Left renal pelvis (tissue), 4 donors: ENCODE measurements around the gene DPH7. TPM values are rescaled to one million over a fixed set of nuclear protein-coding genes. Genes with fewer than 3 reads are reported as not detected.
"Not testable (repeated sequence)": the region's sequence is repeated elsewhere in the genome, so short reads cannot be mapped to it uniquely, and the experiment has no call there.

Experiments used
- DNase-seq, 4 donors: peaks; one replicate each; pipeline ENCODE4 v3.0.0-alpha.2; 2013; ENCODE audit warnings: low read depth in 4 of 4, low spot score in 3 of 4
- polyA plus RNA-seq, 4 donors: library from polyadenylated mRNA; unstranded; fragments of 120-200 nt; gene quantifications; one replicate each; pipeline ENCODE4 v1.2.1, GENCODE V29; 2013; ENCODE audit not compliant: insufficient read length in 4 of 4

Gene DPH7
- polyA plus RNA-seq, 4 donors: 35.3 to 69.8 (median 41.6) TPM

DNA sequence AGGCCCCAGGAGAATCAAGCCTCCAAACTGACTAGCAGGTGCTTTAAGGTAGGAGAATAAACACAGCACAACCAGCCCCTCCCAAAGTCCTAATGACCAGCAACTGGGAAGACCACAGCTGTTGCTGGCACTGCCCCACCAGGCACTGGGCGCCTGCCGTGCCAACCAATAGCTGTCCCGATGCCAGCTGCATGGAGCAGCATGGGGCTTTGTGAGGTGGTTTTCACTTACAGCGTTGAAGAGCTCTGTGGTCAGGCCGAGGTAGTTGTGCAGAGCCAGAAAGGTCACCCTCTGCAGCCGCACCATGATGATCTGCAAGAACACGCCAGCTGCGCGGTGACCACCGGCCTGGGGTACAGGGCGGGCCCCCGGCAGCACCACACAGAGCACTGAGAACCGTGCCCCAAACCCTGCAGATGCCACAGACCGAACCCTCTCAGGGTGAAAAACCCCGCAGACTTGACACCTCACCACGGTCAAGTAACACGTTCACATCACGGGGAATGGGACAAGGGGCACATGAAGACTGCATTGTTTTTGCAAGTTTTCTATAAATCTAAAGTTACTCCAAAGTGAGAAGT, 57.2 kb downstream of the DPH7 start:
- DNase-seq: no peak

GRCh38 chr9:137520614-137521404, 57.9 kb downstream of the DPH7 start:
- DNase-seq: no peak

DNA sequence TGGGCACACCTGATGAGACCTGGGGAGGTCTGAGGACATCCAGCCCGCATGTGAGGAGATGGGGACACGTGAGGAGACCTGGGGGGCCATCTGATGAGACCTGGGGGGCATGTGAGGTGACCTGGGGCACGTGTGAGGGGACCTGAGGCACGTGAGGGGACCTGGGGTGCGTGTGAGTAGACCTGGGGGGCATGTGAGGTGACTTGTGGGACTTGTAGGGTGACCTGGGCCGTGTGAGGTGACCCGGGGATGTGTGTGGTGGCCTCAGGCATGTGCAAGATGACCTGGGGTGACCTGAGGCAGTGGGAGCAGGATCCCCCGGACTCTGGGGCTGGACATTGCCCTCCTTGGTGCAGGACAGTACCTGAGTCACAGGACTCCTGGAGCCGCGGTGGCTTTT, 59.2 kb downstream of the DPH7 start:
- no peak for DNase-seq

DNA sequence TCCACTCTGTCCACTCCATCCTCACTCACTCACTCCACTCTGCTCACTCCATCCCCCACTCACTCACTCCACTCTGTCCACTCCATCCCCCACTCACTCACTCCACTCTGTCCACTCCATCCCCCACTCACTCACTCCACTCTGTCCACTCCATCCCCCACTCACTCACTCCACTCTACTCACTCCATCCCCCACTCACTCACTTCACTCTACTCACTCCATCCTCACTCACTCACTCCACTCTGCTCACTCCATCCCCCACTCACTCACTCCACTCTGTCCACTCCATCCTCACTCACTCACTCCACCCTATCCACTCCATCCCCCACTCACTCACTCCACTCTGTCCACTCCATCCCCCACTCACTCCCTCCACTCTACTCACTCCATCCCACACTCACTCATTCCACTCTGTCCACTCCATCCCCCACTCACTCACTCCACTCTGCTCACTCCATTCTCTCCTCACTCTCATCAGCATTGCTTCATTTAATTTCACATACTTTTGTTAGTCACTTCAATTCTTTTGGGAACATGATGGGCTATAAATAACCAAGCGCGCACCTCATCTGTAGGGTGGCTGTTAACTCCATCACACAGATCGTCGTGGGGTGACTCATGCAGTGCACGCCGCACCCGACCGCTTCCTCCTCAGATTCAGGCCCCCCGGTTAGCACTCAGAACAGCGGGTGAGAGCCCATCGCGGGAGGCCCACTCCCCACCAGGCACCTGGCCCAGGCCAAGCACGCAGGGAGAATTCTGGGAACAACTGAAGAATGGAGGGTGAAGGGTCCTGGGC, 59.9 kb downstream of the DPH7 start:
- DNase-seq: not testable (repeated sequence)

GRCh38 chr9:137516144-137516917, 62.4 kb downstream of the DPH7 start:
- DNase-seq: no peak

GRCh38 chr9:137515338-137515724, 63.4 kb downstream of the DPH7 start:
- no peak for DNase-seq

- no peak for DNase-seq
Measured at GRCh38 chr9:137514691-137515337, 63.9 kb downstream of the DPH7 start.

GRCh38 chr9:137513801-137514570, 64.7 kb downstream of the DPH7 start:
- DNase-seq: not testable (repeated sequence)

DNA sequence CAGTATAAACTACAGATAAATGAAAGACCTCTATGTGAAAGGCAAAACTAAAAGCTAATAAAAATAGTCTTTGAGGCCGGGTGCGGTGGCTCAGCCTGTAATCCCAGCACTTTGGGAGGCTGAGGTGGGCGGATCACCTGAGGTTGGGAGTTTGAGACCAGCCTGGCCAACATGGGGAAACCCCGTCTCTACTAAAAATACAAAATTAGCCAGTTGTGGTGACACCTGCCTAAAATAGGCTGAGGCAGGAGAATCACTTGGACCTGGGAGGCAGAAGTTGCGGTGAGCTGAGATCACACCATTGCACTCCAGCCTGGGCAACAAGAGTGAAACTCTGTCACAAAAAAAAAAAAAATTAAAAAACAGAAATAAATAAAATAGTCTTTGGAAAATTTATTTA, 65.6 kb downstream of the DPH7 start:
- not testable (repeated sequence) for DNase-seq

- no peak for DNase-seq
Measured at GRCh38 chr9:137511758-137512463, 66.8 kb downstream of the DPH7 start.

DNA sequence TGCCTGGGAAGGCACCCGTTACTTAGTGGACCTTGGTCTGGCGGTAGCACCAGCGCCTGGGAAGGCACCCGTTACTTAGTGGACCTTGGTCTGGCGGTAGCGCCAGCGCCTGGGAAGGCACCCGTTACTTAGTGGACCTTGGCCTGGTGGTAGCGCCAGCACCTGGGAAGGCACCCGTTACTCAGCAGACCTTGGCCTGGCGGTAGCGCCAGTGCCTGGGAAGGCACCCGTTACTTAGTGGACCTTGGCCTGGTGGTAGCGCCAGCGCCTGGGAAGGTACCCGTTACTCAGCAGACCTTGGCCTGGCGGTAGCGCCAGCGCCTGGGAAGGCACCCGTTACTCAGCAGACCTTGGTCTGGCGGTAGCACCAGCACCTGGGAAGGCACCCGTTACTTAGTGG, 67.6 kb downstream of the DPH7 start:
- DNase-seq: not testable (repeated sequence)

DNA sequence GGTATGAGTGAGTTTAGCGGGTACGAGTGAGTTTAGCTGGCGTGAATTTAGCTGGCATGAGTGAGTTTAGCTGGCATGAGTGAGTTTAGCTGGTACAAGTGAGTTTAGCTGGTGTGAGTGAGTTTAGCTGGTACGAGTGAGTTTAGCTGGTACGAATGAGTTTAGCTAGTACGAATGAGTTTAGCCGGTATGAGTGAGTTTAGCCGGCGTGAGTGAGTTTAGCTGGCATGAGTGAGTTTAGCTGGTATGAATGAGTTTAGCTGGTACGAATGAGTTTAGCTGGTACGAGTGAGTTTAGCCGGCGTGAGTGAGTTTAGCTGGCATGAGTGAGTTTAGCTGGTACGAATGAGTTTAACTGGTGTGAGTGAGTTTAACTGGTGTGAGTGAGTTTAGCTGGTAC, 69.5 kb downstream of the DPH7 start:
- DNase-seq: no peak

DNA sequence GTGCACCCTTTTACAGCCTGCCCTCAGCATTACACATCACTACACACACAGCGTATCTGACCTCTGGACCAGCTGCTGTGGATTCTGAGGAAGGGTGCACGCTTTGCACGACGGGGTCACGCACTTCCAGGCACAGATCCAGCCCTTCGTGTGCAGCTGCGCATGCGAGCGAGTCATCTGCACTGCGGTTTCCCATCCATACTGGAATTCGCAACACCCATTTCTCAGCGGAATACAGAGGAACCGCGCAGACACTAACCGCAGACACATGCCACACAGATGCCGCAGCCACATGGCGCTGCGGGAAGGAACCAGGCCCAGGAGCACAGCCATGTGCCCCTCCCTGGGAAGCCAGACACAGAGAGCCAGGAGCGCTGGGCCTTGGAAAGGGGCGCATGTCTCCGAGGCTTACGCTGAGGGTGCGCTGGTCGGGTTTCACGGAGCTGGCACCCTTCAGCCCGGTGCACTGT, 72.0 kb downstream of the DPH7 start:
- no peak for DNase-seq

GRCh38 chr9:137506274-137506673, 72.5 kb downstream of the DPH7 start:
- no peak for DNase-seq

- no peak for DNase-seq
Measured at GRCh38 chr9:137505421-137506140, 73.1 kb downstream of the DPH7 start.
